HEK293T (cell line): ENCODE measurements around the gene RPUSD2.

Experiments used
- CTBP1 ChIP-seq: fragments of 450-650 bp; IDR thresholded peaks from 2 replicates; pipeline ENCODE4 v1.6.1; 2016; ENCODE audit warnings: borderline replicate concordance
- ELF4 ChIP-seq: fragments of 450-650 bp; IDR thresholded peaks from 2 replicates; pipeline ENCODE4 v1.6.1; 2017; ENCODE audit warnings: antibody characterized with exemption
- NFRKB ChIP-seq: fragments of 450-650 bp; IDR thresholded peaks from 2 replicates; pipeline ENCODE4 v1.6.1; 2016; ENCODE audit warnings: mild to moderate bottlenecking, moderate library complexity
- SP1 ChIP-seq: fragments of 450-650 bp; IDR thresholded peaks from 2 replicates; pipeline ENCODE4 v1.6.1; 2017
- SUZ12 ChIP-seq: fragments of 450-650 bp; IDR thresholded peaks from 2 replicates; pipeline ENCODE4 v1.6.1; 2016; ENCODE audit warnings: mild to moderate bottlenecking
- TARDBP ChIP-seq: fragments of 450-650 bp; IDR thresholded peaks from 2 replicates; pipeline ENCODE4 v1.6.1; 2016
- ZNF384 ChIP-seq: fragments of 450-650 bp; IDR thresholded peaks from 2 replicates; pipeline ENCODE4 v1.6.1; 2016
- TF ChIP-seq, protein P1 (sequence below): fragments of 450-650 bp; IDR thresholded peaks from 2 replicates; pipeline ENCODE4 v1.6.1; 2016

DNA sequence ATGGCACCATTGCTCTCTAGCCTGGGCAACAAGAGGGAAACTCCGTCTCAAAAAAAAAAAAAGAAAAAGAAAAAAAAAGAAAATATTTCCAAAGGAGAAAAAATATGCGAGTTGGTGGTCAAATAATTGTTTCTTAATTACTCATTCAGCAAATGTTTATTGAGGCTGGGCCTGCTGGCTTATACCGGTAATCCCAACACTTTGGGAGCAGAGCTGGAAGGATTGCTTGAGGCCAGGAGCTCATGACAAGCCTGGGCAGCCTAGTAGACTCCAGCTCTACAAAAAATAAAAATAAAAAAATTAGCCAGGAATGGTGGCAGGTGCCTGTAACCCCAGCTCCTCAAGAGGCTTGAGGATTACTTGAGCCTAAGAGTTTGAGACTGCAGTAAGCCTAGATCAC, 29.0 kb downstream of the RPUSD2 start:
- TF ChIP-seq SP1 (no peak), NFRKB (no peak), ZNF384 (no peak), ELF4 (no peak), TARDBP (no peak), CTBP1 (no peak), SUZ12 (no peak)
- TF ChIP-seq, protein P1, sequence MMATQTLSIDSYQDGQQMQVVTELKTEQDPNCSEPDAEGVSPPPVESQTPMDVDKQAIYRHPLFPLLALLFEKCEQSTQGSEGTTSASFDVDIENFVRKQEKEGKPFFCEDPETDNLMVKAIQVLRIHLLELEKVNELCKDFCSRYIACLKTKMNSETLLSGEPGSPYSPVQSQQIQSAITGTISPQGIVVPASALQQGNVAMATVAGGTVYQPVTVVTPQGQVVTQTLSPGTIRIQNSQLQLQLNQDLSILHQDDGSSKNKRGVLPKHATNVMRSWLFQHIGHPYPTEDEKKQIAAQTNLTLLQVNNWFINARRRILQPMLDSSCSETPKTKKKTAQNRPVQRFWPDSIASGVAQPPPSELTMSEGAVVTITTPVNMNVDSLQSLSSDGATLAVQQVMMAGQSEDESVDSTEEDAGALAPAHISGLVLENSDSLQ = no peak
